Motor neuron (in vitro differentiated cells): ENCODE results near the gene SHPK. TPM values are rescaled to one million over a fixed set of nuclear protein-coding genes. Genes with fewer than 3 reads are reported as not detected.
A peak's percentile ranks its signal among the peaks of the same experiment; 100 is the strongest.
"Not testable (repeated sequence)": the region's sequence is repeated elsewhere in the genome, so short reads cannot be mapped to it uniquely, and the experiment has no call there.

Experiments
- ATAC-seq, 8 experiments: fragments of 200-7000 bp; cut with Tn5 transposase; replicated peaks in 6 of 8; 2 replicates each; pipeline ENCODE4 v1.8.0; 2021; ENCODE audit warnings: mild to moderate bottlenecking in 8 of 8, moderate library complexity in 8 of 8
- H3K27ac ChIP-seq, 2 donors: fragments of 250-450 bp; sonication (Bioruptor Pico); 2 replicates each; pipeline ENCODE4 v1.9.0; 2021; ENCODE audit warnings: antibody characterized with exemption in 2 of 2, mild to moderate bottlenecking in 2 of 2, moderate library complexity in 1 of 2
- H3K4me1 ChIP-seq, 2 donors: fragments of 250-450 bp; sonication (Bioruptor Pico); replicated peaks in 1 of 2; 2 replicates each; pipeline ENCODE4 v1.6.1; 2021; ENCODE audit warnings: antibody characterized with exemption in 2 of 2, mild to moderate bottlenecking in 2 of 2, moderate library complexity in 1 of 2
- H3K4me3 ChIP-seq, 5 donors: fragments of 250-450 bp; sonication (Bioruptor Pico); 2 replicates each; pipeline ENCODE4 v1.9.0; 2021; ENCODE audit warnings: antibody characterized with exemption in 5 of 5, mild to moderate bottlenecking in 5 of 5, moderate library complexity in 4 of 5
- WGBS, 10 experiments: fragments of 450-650 bp; shearing (Covaris generic); methylation state at CpG; one replicate each; pipeline ENCODE4 v1.0.0; 2022; 5-methylcytosine and 5-hydroxymethylcytosine counted together
- in situ Hi-C, 9 experiments: fragments of 400-800 bp; cut with MboI; loops; one replicate each; pipeline ENCODE4 v1.15.0; 2021; ENCODE audit warnings: low sequenced_read_pairs in 9 of 9, low pct_unique_long_range_greater_than_20kb in 2 of 9; ENCODE audit not compliant: unreplicated experiment in 9 of 9
- total RNA-seq, 8 experiments: library from RNA; unstranded; fragments of 300-600 nt; gene quantifications; 2 replicates each; pipeline versions ENCODE4 v1.2.3 to v1.2.4, GENCODE V29; 2022

SHPK gene
- total RNA-seq, 8 experiments from 2014 or later, result 6.1 to 14.4 (median 7.0) TPM

DNA sequence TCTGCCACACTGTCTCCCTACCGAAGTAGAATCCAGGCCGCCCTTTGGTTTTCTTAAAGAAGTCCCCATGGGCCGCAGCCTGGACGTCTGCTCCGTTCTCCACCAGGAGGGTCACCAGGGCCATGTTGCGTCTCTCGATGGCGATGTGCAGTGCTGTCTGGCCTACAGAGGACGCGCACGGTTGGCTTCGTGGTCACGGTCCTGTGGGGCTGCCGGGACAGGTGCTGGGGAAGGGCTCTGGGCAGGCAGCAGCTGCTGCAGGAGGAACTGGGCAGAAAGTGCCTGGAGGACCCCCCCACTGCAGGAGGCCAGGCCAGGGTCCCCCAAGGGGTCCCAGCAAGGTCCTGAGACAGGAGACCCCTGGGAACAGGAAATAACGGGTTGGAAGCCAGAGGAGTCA, 45.8 kb downstream of the SHPK start:
- Histone ChIP-seq H3K4me1 (no peaks in the 10 kb centered on the region), H3K27ac (no peak overlapping the region), H3K4me3 (no peak overlapping the region)
- in situ Hi-C loops, result no loop called here
- 93 to 100% (median 99%) methylated on average over 2 to 11 of the region's 15 CpGs; no CpG with 5 or more reads in 5 of the 10 experiments for WGBS, 10 experiments
- no peak for ATAC-seq

- Histone ChIP-seq H3K27ac (no peak overlapping the region), H3K4me3 (no peak overlapping the region), H3K4me1 (no peaks in the 10 kb centered on the region)
- ATAC-seq, result no peak
- in situ Hi-C loops, result no loop called here
- WGBS, 10 experiments, result 93 to 100% (median 94%) methylated on average over 1 to 11 of the region's 22 CpGs; no CpG with 5 or more reads in 7 of the 10 experiments
These were observed 46.3 kb downstream of the SHPK start for GRCh38 chr17:3589784-3590183.

DNA sequence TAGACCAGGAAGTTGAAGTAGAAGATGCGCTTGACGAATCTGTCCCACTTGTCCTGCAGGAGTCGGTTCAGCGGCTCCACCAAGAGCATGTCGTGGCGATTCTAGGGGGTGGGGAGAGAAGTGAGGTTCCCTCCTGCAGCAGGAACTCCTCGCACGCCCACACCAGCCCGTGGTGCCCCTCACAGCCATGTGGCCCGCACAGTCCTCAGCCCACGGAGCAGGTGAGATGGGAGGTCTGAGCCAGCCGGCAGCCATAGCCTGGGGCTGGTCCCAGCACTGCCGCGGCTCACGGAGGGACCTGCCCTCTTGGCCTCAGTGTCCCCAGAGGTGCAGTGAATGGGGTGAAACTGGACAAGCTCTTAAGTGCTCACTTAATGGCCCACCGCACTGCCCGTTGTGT, 50.2 kb downstream of the SHPK start:
- ATAC-seq, result no peak
- Histone ChIP-seq H3K4me1 (no peaks in the 10 kb centered on the region), H3K4me3 (no peak overlapping the region), H3K27ac (no peak overlapping the region)
- in situ Hi-C loops, result no loop called here
- WGBS, 10 experiments, result 60 to 100% (median 93%) methylated on average over 1 to 3 of the region's 17 CpGs; no CpG with 5 or more reads in 7 of the 10 experiments

DNA sequence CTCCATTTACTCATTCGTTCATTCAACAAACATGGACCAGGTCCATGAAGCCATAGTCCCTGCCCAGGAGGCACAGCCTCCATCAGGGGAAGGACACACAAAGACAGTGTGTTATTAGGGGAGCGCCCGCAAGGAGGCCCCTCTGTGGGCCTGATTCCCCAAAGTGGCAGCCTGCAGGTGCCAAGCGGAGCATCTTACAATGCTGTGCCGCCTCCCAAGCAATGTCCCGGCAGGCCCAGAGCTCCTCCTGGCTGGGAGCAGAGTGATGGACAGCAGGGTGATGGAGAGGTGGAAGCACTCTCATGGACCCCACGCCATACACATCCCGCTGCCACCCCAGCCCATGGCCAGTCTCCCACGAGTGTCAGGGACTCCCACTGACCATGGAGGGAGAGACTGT, 52.6 kb downstream of the SHPK start:
- no peaks in the 10 kb centered on the region for H3K4me1 ChIP-seq
- WGBS, 10 experiments, result 83 to 93% (median 89%) methylated on average over 2 to 5 of the region's 9 CpGs; no CpG with 5 or more reads in 6 of the 10 experiments
- H3K4me3 ChIP-seq, result no peak overlapping the region
- in situ Hi-C loops, result no loop called here
- no peak for ATAC-seq
- no peak overlapping the region for H3K27ac ChIP-seq

DNA sequence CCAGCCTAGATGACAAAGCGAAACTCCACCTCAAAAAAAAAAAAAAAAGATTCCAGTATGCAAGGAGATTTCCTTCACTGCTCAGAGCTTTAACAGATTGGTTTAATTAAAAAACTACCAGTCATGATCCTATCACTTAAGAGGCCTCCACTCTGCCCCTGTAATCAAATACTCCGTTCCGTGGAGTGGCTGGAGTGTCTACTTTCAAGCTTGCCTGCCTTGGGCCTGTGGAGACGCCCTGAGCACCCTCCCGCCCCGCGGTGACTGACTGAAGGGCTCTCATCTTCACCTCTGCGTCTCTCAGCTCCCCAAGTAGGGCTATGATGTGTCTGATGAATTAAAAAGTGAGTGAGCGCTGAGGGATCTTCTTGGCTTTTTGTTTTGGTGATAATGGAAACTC, 53.1 kb downstream of the SHPK start:
- H3K4me1 ChIP-seq, result no peaks in the 10 kb centered on the region
- in situ Hi-C loops, result no loop called here
- H3K4me3 ChIP-seq, result no peak overlapping the region
- peak in 1 of 8 experiments; percentile 52 for ATAC-seq
- 81 to 100% (median 100%) methylated on average over 1 to 7 of the region's 9 CpGs; no CpG with 5 or more reads in 2 of the 10 experiments for WGBS, 10 experiments
- H3K27ac ChIP-seq, result no peak overlapping the region

DNA sequence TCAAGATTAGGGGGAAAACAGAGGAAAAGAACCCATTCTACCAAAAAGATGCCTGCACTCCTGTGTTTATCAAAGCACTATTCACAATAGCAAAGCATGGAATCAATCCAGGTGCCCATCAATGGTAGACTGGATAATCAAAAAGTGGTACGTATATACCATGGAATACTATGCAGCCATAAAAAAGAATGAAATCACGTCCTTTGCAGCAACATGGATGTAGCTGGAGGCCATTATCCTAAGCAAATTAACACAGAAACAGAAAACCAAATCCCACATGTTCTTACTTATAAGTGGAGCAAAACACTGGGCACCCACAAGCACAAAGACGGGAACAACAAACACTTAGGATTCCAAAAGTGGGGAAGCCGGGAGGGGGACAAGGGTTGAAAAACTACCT, 57.4 kb downstream of the SHPK start:
- ATAC-seq, in situ Hi-C loops, H3K4me1 ChIP-seq, H3K27ac ChIP-seq, H3K4me3 ChIP-seq: not testable (repeated sequence)
- 69 to 100% (median 90%) methylated on average over 1 to 4 of the region's 4 CpGs; no CpG with 5 or more reads in 2 of the 10 experiments for WGBS, 10 experiments

GRCh38 chr17:3576970-3577369, 59.1 kb downstream of the SHPK start:
- in situ Hi-C loops, result no loop called here
- no peaks in the 10 kb centered on the region for H3K4me1 ChIP-seq
- no peak overlapping the region for H3K27ac ChIP-seq
- no peak for ATAC-seq
- 77 to 100% (median 83%) methylated on average over 1 to 11 of the region's 11 CpGs; no CpG with 5 or more reads in 5 of the 10 experiments for WGBS, 10 experiments
- H3K4me3 ChIP-seq, result no peak overlapping the region

DNA sequence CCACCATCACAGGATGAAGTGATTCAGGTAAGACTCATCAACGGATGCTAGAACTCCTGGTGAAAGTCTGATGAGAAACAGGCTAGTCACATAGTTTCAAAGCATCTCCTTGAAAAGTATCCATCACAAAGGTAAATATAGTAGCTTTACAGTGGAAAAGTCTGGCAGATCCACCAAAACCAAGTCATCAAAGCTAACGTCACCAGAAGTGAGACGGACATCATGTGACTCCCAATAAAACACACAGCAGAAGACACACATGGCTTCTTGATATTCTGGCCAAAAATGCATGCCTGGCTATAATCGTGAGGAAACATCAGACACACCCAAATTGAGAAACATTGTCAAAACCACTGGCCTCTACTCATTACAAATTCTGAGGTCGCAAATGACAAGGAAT, 60.5 kb downstream of the SHPK start:
- H3K4me3 ChIP-seq, result no peak overlapping the region
- no peak overlapping the region for H3K27ac ChIP-seq
- no peaks in the 10 kb centered on the region for H3K4me1 ChIP-seq
- 0 to 100% (median 88%) methylated on average over 1 to 4 of the region's 5 CpGs; no CpG with 5 or more reads in 1 of the 10 experiments for WGBS, 10 experiments
- in situ Hi-C loops, result no loop called here
- peak in 3 of 8 experiments; percentile 66 to 99 (median 98) for ATAC-seq

DNA sequence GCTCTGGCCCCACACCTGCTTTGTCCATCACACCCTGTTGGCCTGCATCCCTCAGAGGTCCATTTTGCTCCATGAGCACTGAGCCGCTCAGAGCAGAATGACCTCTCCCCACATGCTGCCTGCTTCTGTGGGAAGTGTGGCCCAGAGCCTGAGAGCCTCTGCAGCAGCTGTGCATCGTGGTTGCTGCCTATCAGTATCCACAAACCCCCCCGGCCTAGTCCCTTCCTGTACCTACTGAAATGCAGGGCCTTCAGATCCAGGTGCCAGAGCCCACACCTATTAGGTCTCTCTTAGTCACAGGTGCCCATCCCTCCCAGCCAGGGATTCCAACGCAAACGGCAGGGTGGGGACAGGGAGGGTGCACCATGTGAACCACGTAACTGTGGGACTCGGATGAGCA, 61.8 kb downstream of the SHPK start:
- ATAC-seq, result no peak
- Histone ChIP-seq H3K4me3 (no peak overlapping the region), H3K4me1 (no peaks in the 10 kb centered on the region), H3K27ac (no peak overlapping the region)
- WGBS, 10 experiments, result 43 to 100% (median 89%) methylated on average over 1 to 5 of the region's 7 CpGs; no CpG with 5 or more reads in 4 of the 10 experiments
- in situ Hi-C loops, result loop anchor here in 2 of 9 experiments (25.0 kb wide), 2 partner anchors 88 to 112 kb away; partner anchors contain the start of genes EMC6 (in 1 of the 2), SPATA22 (in 1 of the 2) and TAX1BP3 (in 1 of the 2)

- in situ Hi-C loops, result loop anchor here in 2 of 9 experiments (25.0 kb wide), 2 partner anchors 89 to 111 kb away; partner anchors contain the start of genes EMC6 (in 1 of the 2), SPATA22 (in 1 of the 2) and TAX1BP3 (in 1 of the 2)
- whole genome bisulfite sequencing, 10 experiments, result 17 to 99% (median 83%) methylated on average over 1 to 13 of the region's 22 CpGs; no CpG with 5 or more reads in 4 of the 10 experiments
- ATAC-seq, result no peak
- Histone ChIP-seq H3K4me3 (no peak overlapping the region), H3K27ac (no peak overlapping the region), H3K4me1 (no peaks in the 10 kb centered on the region)
These were observed 62.6 kb downstream of the SHPK start for GRCh38 chr17:3573246-3574100.

- no peak for ATAC-seq
- in situ Hi-C loops, result loop anchor here in 2 of 9 experiments (25.0 kb wide), 2 partner anchors 90 to 110 kb away; partner anchors contain the start of genes EMC6 (in 1 of the 2), SPATA22 (in 1 of the 2) and TAX1BP3 (in 1 of the 2)
- H3K4me1 ChIP-seq, result no peaks in the 10 kb centered on the region
- WGBS, 10 experiments, result 93% methylated on average over 6 of the region's 7 CpGs; no CpG with 5 or more reads in 9 of the 10 experiments
- H3K4me3 ChIP-seq, result no peak overlapping the region
- H3K27ac ChIP-seq, result no peak overlapping the region
These were observed 63.8 kb downstream of the SHPK start for GRCh38 chr17:3572231-3572630.

DNA sequence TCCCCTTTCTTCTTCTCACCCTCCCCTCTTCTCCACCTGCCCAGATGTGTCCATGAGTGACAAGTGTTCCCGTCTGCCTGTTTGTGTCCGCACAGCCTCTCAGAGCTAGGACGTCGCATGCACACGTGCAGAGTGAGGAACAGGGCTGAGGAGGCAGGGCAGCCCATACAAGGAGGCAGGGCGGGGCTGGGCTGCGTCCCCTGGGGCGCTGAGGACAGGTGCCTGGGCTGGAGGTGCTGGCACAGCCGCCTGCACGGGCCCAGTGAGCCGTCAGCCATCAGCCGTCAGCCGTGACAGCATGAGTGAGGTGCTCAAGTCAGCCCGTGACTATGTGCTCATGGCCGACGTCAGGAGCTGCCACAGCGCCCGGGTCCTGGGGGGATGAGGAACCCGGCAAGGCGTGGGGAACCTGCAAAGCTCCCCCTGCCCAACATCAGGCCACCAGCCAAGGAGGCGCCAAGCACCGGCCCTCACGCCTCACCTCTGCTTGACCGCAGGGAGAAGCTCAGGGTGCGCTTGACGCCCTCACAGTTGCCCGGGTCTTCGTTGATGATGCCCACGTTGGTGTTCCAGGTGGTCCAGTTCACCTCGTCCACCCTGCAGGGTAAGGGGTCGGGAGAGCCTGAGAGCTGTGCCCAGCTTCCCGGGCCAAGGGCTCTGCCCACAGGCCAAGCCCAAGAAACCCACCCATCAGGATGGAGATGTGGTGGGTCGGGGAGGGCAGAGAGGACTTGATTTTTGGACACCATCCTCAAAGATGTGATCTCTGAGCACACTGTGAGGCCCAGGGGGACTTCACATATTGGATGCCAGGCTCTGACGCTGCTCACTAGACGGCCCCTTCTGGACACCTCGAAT, 64.8 kb downstream of the SHPK start:
- Histone ChIP-seq H3K4me3 (no peak overlapping the region), H3K27ac (no peak overlapping the region), H3K4me1 (no peaks in the 10 kb centered on the region)
- 58 to 100% (median 80%) methylated on average over 2 to 13 of the region's 36 CpGs; no CpG with 5 or more reads in 4 of the 10 experiments for WGBS, 10 experiments
- no peak for ATAC-seq
- in situ Hi-C loops, result loop anchor here in 2 of 9 experiments (25.0 kb wide), 2 partner anchors 91 to 109 kb away; partner anchors contain the start of genes EMC6 (in 1 of the 2), SPATA22 (in 1 of the 2) and TAX1BP3 (in 1 of the 2)
